ENCODE data around the gene SCRT2. TPM values are rescaled to one million over a fixed set of nuclear protein-coding genes. Genes with fewer than 3 reads are reported as not detected.

SCRT2 gene
- total and polyA plus RNA-seq, 2 donors (not counting 3 experiments of a cell fraction or from before 2014, with no cell fraction given), result not detected

DNA sequence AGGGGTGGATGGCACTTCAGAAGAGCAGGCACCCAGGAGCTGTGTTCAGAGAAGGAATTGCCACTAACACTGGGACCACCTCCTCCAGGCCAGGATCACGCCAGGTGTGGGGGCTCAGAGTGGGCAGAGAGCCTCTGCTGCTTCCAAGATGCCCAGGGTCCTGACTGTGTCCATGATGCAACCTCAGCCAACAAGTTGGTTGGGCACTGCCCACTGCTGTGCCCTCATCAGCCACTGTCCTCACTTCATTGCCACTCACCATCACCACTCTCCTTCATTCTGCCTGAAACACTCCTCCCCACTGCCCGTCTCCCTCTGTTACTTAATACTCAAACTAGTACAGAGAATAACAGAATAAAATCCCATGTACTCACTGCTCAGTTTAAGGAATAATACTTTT is 49.0 kb downstream of the SCRT2 start:
- Histone ChIP-seq H3K9ac (replicated peaks; ENCODE audit: extremely low read depth, insufficient read depth, low read length) (no peak overlapping the region), H3K79me2 (ENCODE audit: control insufficient read depth, insufficient read depth, low read length) (no peaks in the 10 kb centered on the region), H3K9me1 (replicated peaks; ENCODE audit: control insufficient read depth, extremely low read depth, insufficient read depth, low read length) (no peaks in the 10 kb centered on the region), H3K4me2 (ENCODE audit: insufficient read depth, low read length) (no peak overlapping the region), H3K4me1 (ENCODE audit: control insufficient read depth, extremely low read depth, insufficient read depth, low read length) (no peaks in the 10 kb centered on the region), H3K9me3 (replicated peaks; ENCODE audit: control insufficient read depth, insufficient read depth, low read length) (no peaks in the 10 kb centered on the region), H4K20me1 (replicated peaks; ENCODE audit: control insufficient read depth, extremely low read depth, insufficient read depth, low read length) (no peaks in the 10 kb centered on the region), H3K27me3 (ENCODE audit: control insufficient read depth in 2 of 2, insufficient read depth in 2 of 2, low read length in 2 of 2) (peaks cover 2 to 10% of the 10 kb centered on the region in 2 experiments), H3K27ac (ENCODE audit: insufficient read depth, low read depth, low read length) (no peak overlapping the region), H3K36me3 (ENCODE audit: control insufficient read depth in 2 of 2, extremely low read depth in 1 of 2, insufficient read depth in 2 of 2, low read length in 2 of 2) (no peaks in the 10 kb centered on the region), H2AFZ (ENCODE audit: low read depth, low read length) (no peak overlapping the region), H3K4me3 (replicated peaks in 1 of 3; ENCODE audit: insufficient read depth in 1 of 3, low read depth in 1 of 3, low read length in 3 of 3) (no peak overlapping the region)
- dilution Hi-C loops (cut with MboI; ENCODE audit: extremely low pct_ligation_motif_present, low sequenced_read_pairs) (no loop called here), intact Hi-C loops (cut with micrococcal nuclease) (no loop called here)
- BruUV-seq (replicated peaks), result no TSS peak
- CTCF ChIA-PET, result interaction anchor here (1.8 kb wide), 1 partner anchor 11 kb away, joined by 3 read pairs; no protein-coding TSS in a partner anchor
- DNase-seq (ENCODE audit: low read depth, low spot score) (no peak), FAIRE-seq (no peak)
- TF ChIP-seq EZH2 (IDR thresholded peaks at IDR 0.05; ENCODE audit: borderline replicate concordance, low read depth, low read length, severe bottlenecking) (no peak), MYC (IDR thresholded peaks at IDR 0.05; ENCODE audit: low read depth, low read length) (no peak)
- POLR2A ChIA-PET, result no interaction called here

DNA sequence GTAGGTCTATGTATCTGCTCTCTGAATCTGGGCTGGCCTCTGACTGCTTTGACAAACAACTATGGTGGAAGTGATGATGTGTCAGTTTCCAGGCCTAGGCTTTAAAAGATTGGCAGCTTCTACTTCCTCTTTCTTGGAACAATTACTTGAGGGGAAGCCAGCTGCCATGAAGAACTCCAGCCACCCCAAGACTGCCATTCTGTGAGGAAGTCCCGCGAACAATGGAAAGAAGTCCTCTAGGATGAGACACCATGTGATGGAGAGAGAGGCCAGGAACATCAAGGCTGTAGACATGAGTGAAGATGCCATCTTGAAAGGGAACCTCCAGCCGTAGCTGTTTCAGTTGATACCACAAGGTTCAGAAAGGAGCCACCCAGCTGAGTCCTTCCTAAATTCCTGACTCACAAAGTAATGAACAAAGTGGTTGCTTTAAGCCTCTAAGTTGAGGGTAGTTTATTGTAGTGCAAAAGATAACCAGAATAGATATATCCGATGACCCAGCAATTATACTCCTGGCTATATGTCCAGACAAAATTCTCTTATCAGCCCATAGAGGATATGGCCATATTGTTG is 50.2 kb downstream of the SCRT2 start:
- H2AFZ ChIP-seq (ENCODE audit: low read depth, low read length), result no peak overlapping the region
- POLR2A ChIA-PET, result no interaction called here

More for the DNA sequence above, 50.2 kb downstream of the SCRT2 start:
- CTCF ChIA-PET, result interaction anchor here (1.8 to 3.2 kb wide), 2 partner anchors 12 to 20 kb away, joined by 3 to 11 read pairs; no protein-coding TSS in a partner anchor
- Histone ChIP-seq H3K4me3 (replicated peaks in 1 of 3; ENCODE audit: insufficient read depth in 1 of 3, low read depth in 1 of 3, low read length in 3 of 3) (no peak overlapping the region), H3K9me3 (replicated peaks; ENCODE audit: control insufficient read depth, insufficient read depth, low read length) (no peaks in the 10 kb centered on the region), H3K79me2 (ENCODE audit: control insufficient read depth, insufficient read depth, low read length) (no peaks in the 10 kb centered on the region), H3K9me1 (replicated peaks; ENCODE audit: control insufficient read depth, extremely low read depth, insufficient read depth, low read length) (no peaks in the 10 kb centered on the region), H3K27ac (ENCODE audit: insufficient read depth, low read depth, low read length) (no peak overlapping the region), H3K36me3 (ENCODE audit: control insufficient read depth in 2 of 2, extremely low read depth in 1 of 2, insufficient read depth in 2 of 2, low read length in 2 of 2) (no peaks in the 10 kb centered on the region), H3K27me3 (ENCODE audit: control insufficient read depth in 2 of 2, insufficient read depth in 2 of 2, low read length in 2 of 2) (peaks cover 2 to 10% of the 10 kb centered on the region in 2 experiments), H3K9ac (replicated peaks; ENCODE audit: extremely low read depth, insufficient read depth, low read length) (no peak overlapping the region), H3K4me2 (ENCODE audit: insufficient read depth, low read length) (no peak overlapping the region), H3K4me1 (ENCODE audit: control insufficient read depth, extremely low read depth, insufficient read depth, low read length) (no peaks in the 10 kb centered on the region), H4K20me1 (replicated peaks; ENCODE audit: control insufficient read depth, extremely low read depth, insufficient read depth, low read length) (no peaks in the 10 kb centered on the region)
- DNase-seq (ENCODE audit: low read depth, low spot score), result peak; percentile 35
- FAIRE-seq, result peak; percentile 72
- TF ChIP-seq, protein P1, sequence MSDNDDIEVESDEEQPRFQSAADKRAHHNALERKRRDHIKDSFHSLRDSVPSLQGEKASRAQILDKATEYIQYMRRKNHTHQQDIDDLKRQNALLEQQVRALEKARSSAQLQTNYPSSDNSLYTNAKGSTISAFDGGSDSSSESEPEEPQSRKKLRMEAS (IDR thresholded peaks at IDR 0.05; ENCODE audit: insufficient read depth, insufficient read length), result peak; percentile 13
- TF ChIP-seq POLR2A (IDR thresholded peaks at IDR 0.05; ENCODE audit: low read depth, low read length), result no peak
- dilution Hi-C loops (cut with MboI; ENCODE audit: extremely low pct_ligation_motif_present, low sequenced_read_pairs) (no loop called here), intact Hi-C loops (cut with micrococcal nuclease) (no loop called here)
- no TSS peak for BruUV-seq (replicated peaks)

Data from endothelial cell of umbilical vein (primary cell).